GM12872 (cell line): Measurements from ENCODE around the gene CIAO2B.

ENCODE experiments used
- CTCF ChIP-seq: IDR thresholded peaks from 3 replicates; pipeline ENCODE4 v1.5.1; 2011; ENCODE audit warnings: low read depth, mild to moderate bottlenecking, low read length, moderate library complexity; ENCODE audit not compliant: insufficient read depth

CIAO2B gene

GRCh38 chr16:66949472-66949871 is 15.3 kb upstream of the CIAO2B start:
- no peak for TF ChIP-seq CTCF

GRCh38 chr16:66948837-66949225 is 14.6 kb upstream of the CIAO2B start:
- no peak for TF ChIP-seq CTCF

GRCh38 chr16:66948134-66948836 is 14.1 kb upstream of the CIAO2B start:
- no peak for TF ChIP-seq CTCF

- peak; percentile 83 for TF ChIP-seq CTCF
Measured at GRCh38 chr16:66947302-66948065, 13.3 kb upstream of the CIAO2B start.

GRCh38 chr16:66946974-66947301 is 12.7 kb upstream of the CIAO2B start:
- TF ChIP-seq CTCF: no peak

- no peak for TF ChIP-seq CTCF
Measured at GRCh38 chr16:66946541-66946940, 12.3 kb upstream of the CIAO2B start.

GRCh38 chr16:66945939-66946338 is 11.7 kb upstream of the CIAO2B start:
- TF ChIP-seq CTCF: no peak
